Left colon (tissue), 2 donors: Measurements from ENCODE around the gene MMP24OS. TPM values are rescaled to one million over a fixed set of nuclear protein-coding genes. Genes with fewer than 3 reads are reported as not detected.
A peak's percentile ranks its signal among the peaks of the same experiment; 100 is the strongest.
"Not testable (repeated sequence)": the region's sequence is repeated elsewhere in the genome, so short reads cannot be mapped to it uniquely, and the experiment has no call there.

Source experiments
- ATAC-seq: fragments of 200-7000 bp; cut with Tn5 transposase; one replicate; pipeline ENCODE4 v1.9.1; 2020; ENCODE audit warnings: mild to moderate bottlenecking, moderate library complexity
- DNase-seq, 2 donors: peaks; one replicate each; pipeline ENCODE4 v3.0.0-alpha.2; 2020
- intact Hi-C, 2 donors: fragments of 100-400 bp; cut with DNase I in 1 of 2; cut with micrococcal nuclease in 1 of 2; formaldehyde crosslinking; loops; one replicate each; pipeline versions ENCODE4 v1.11.2 to v1.14.0; 2022; cut with DNase I, micrococcal nuclease
- total RNA-seq, 2 donors: library from RNA; stranded (reverse); fragmentation: NEBNext Ultra II Directional; extraction: Animal tissue kit (Norgen Biotek cat#: 25700); gene quantifications; one replicate each; pipeline ENCODE4 v1.2.1, GENCODE V29; 2021
- donor health status: DM: no; HTN: no; CAD: no.
- donor health status: DM: yes; HTN: yes; CAD: no.

MMP24OS gene
- total RNA-seq, 2 donors from 2014 or later: 109 to 140 TPM

DNA sequence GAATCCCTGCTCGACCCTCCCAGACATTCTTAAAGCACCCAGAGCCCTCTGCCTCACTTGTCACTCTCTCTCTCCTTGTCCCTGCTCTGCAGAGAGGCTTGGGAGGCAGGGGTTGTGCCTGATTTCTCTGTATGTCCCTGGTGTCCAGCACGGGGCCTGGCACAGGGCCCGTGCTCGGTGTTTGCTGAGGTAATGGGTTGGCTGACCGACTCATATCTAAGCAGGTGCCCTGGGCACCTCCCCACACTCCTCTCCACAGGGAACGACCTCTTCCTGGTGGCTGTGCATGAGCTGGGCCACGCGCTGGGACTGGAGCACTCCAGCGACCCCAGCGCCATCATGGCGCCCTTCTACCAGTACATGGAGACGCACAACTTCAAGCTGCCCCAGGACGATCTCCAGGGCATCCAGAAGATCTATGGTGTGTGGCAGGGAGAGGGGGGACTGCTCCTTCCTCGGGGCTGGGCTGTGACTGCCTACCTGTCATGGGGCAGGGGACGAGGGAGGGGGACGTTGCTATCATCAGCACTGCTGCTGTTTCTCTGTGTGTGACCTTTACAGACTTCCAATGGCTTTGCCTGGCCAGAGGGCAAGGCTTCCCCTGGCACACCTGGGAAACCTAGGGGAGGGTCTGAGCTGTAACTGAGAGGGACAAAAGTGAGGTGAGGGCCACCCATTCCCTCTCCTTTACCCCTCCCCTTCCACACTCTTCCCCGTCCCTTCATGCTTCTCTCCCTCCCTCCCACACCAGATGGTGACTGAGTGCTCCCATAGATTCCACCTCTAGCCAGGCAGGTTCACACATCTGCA is 14.2 kb downstream of the MMP24OS start:
- ATAC-seq: peak; percentile 78
- DNase-seq: no peak
- intact Hi-C loops: no loop called here

DNA sequence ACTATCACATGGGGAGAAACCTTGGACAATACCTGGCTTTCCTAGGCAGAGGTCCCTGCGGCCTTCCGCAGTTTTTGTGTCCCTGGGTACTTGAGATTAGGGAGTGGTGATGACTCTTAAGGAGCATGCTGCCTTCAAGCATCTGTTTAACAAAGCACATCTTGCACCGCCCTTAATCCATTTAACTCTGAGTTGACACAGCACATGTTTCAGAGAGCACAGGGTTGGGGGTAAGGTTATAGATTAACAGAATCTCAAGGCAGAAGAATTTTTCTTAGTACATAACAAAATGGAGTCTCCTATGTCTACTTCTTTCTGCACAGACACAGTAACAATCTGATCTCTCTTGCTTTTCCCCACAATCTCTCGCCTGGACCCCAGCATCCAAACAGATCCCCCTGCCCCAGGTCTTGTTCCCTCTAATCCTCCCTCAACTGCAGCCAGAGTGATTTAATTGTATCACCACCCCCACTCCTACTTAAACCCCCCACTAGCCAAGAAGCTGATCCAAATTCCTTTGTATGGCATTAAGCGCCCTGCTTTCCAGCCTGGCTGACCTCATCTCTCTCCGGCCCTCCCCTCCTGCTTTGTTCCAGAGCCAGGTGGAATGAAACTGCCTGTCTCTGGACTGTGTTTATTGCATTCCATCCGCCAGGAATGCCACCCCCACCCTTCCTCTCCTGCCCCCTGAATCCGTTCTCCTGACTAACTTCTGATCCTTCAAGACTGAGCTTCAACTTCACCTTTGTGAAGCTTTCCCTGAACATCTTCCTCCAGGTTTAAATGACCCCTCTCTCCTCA is 15.0 kb downstream of the MMP24OS start:
- intact Hi-C loops: not testable (repeated sequence)
- ATAC-seq: peak; percentile 86
- DNase-seq: peak; percentile 43 to 61

DNA sequence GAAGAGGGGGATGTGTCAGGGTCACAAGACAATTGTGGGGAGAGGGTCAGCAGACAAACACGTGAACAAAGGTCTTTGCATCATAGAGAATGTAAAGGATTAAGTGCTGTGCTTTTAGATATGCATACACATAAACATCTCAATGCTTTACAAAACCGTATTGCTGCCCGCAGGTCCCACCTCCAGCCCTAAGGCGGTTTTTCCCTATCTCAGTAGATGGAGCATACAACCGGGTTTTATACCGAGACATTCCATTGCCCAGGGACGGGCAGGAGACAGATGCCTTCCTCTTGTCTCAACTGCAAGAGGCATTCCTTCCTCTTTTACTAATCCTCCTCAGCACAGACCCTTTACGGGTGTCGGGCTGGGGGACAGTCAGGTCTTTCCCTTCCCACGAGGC is 15.6 kb downstream of the MMP24OS start:
- intact Hi-C loops: not testable (repeated sequence)

DNA sequence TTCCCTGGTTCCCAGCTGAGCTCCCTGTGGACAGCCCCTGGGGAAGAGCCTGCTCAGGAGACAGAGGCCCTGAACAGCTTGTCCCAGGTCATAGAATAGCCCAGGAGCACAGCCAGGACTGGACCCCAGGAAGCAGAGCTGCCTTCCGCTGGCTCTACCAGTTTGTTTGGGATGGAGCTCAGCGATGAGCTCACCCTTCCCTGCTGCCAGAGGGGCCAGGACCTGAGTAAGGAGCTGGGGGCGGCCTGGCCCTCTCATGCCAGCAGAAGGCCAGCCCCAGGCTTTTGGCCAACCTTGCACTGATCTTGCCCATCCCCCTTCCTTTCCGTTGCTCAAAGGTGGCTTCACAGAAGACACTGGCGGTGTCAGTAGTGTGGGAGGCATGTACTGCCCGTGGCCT is 17.5 kb downstream of the MMP24OS start:
- ATAC-seq: no peak
- DNase-seq: no peak
- intact Hi-C loops: no loop called here

More for the DNA sequence above, 15.6 kb downstream of the MMP24OS start:
- not testable (repeated sequence) for ATAC-seq, DNase-seq

DNA sequence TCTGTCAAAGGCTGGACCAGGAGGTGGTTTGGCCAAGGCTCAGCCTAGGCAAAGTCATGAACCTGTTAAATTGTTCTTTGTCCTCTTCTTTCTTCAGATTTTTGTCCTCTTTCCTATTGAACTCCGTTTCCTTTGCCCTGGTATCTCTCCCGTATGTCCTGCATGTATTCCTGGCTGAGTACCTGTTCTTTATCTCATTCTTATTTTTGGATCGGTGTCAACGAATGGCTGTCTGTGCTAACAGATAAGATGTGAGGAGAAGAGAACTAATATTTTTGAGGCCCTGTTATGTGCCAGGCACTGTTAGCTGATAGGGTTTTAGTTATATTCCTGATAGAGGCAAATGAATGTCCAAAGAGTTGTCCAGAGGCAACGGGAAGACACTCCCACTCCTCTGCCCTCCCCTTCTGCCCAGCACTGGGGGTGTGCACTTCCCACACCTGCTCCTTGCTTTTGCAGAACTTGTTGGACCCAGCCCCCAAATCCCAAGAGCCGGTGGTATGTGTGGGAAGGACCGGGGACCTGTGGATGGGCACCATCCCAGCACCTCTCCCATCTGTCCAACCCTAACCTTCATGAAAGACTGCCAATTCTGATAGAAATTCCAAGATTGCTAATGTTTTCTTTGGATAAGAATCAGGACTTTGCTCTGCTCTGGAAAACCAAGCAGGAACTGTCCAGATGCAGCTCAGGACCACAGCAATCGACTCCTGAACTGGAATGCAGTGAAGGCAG is 20.6 kb downstream of the MMP24OS start:
- intact Hi-C loops: no loop called here
- no peak for ATAC-seq
- no peak for DNase-seq

DNA sequence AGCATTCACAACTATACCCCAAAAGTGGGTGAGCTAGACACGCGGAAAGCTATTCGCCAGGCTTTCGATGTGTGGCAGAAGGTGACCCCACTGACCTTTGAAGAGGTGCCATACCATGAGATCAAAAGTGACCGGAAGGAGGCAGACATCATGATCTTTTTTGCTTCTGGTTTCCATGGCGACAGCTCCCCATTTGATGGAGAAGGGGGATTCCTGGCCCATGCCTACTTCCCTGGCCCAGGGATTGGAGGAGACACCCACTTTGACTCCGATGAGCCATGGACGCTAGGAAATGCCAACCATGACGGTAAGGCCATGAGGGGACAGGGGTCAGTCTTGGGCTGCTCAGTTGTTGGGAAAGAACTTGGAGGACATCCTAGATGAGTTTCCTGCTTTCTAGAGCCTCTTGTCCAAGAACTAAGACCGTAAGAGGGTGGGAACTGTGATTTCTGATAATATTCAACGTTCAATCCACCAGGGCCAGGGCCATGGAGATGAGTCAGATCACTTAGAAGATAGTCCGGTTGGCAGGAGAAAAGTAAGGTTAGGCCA is 23.4 kb downstream of the MMP24OS start:
- DNase-seq: no peak
- intact Hi-C loops: no loop called here
- ATAC-seq: no peak

DNA sequence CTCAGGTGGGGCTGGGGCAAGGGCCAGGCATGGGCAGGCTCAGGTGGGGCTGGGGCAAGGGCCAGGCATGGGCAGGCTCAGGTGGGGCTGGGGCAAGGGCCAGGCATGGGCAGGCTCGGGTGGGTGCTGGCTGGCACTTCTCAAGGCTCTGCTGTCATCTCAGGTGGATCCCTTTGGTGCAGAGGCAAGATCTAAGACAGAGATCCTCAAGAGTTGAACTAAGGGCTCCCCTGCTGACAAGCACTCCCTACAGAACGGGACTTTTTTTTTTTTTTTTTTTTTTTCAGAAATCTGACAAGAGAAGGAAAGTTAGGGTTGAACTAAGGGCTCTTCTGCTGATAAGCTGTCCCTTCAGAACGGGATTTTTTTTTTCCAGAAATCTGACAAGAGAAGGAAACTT is 24.9 kb downstream of the MMP24OS start:
- intact Hi-C loops: no loop called here
- ATAC-seq: peak; percentile 74
- DNase-seq: no peak

DNA sequence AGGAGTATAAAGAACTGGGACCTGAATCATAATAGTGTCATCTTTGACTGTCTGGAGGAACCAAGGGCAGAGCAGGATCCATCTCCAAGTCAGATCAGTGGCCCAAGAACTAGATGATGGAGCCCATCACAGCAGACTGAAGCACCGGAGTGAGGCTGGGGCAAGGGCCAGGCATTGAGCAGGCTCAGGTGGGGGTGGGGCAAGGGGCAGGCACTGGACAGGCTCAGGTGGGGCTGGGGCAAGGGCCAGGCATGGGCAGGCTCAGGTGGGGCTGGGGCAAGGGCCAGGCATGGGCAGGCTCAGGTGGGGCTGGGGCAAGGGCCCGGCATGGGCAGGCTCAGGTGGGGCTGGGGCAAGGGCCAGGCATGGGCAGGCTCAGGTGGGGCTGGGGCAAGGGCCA is 25.3 kb downstream of the MMP24OS start:
- ATAC-seq: peak; percentile 52
- not testable (repeated sequence) for DNase-seq

DNA sequence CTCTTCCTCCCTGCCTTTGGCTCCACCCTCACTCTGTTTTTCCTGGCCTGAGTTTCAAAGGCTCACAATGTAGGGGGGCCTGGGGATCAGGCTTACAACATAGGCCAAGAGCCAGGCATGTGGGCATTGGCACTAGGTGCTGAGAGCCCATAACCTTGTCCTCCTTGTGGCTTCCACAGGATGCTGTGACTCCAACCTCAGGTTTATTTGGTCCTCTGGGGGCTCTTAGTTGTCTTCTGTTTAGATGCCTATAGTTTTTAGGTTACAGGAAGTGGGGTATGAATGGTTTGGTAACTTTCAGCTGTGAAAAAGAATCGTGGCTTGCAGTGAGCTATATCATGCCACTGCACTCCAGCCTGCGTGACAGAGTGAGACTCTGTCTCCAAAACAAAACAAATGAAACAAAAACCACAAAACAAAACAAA is 25.9 kb downstream of the MMP24OS start:
- no peak for DNase-seq
- intact Hi-C loops: no loop called here
- peak; percentile 27 for ATAC-seq

More for the DNA sequence above, 25.3 kb downstream of the MMP24OS start:
- intact Hi-C loops: not testable (repeated sequence)

DNA sequence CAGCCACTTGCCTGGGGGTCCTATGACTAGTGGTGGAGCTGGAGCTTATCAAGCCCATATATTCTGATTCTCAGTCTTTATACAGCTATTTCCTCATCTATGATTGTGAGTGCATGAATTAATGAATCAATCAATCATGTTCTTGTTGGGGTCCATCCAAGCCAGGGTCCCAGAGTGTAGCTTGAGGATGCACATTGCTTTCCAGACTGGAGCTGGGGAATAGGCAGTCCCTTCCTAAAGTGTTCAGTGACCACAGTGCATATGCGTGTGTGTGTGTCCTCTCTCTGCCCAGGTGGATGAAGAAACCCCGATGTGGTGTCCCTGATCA is 26.3 kb downstream of the MMP24OS start:
- no peak for ATAC-seq
- intact Hi-C loops: no loop called here
- DNase-seq: no peak

DNA sequence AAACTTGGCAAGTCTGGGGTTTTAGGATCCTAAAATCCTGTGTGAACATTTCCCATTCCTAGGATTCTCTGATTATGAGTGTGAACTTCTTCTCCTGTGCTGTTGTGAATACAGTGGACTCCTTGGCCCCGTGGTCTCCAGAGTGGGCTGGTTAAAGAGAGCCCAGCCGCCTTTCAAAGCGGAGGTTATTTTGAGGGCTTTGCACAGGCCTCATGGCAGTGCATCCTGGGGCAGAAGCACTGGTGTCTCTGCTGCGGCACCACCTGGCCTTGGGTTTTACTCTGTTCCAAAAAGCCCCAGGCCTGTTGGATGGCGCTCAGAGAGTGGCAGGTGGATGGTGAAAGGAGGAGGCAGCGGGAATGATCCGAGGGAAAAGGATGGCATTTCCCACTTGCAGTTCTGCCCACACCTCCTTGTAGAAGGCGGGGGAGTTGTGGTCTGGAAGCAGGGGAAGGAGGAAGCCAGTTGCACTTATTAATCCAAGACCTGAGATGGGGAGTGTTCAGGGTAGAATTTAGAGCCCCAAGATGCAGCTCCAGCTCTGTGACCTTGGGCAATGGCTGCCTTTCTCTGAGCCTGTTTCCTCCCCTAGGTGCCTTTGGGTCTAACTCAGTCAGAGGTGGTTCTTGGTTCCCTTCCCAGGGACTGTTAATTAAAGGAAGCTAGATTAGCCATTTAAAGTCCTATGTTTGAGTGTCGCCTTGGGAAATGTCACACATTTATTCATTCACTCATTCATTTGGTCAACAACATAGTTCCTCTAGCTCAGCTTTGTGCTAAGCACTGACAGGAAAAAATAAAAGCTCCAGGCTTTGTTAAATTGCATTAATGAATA is 29.1 kb downstream of the MMP24OS start:
- intact Hi-C loops: no loop called here
- DNase-seq: no peak
- no peak for ATAC-seq

DNA sequence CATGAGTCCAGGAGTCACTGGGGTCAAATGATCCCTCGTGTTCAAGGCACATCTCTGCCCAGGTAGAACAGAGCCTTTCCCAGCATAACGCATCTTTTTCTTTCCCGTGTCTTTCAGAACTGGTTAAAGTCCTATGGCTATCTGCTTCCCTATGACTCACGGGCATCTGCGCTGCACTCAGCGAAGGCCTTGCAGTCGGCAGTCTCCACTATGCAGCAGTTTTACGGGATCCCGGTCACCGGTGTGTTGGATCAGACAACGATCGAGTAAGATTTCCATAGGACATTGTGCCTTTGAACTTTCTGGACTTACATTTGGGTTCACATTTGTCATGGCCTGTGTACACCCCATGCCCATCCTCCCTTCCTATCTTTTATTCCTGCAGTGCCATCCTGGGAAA is 31.2 kb downstream of the MMP24OS start:
- ATAC-seq (no peak), DNase-seq (no peak)
- intact Hi-C loops: no loop called here

DNA sequence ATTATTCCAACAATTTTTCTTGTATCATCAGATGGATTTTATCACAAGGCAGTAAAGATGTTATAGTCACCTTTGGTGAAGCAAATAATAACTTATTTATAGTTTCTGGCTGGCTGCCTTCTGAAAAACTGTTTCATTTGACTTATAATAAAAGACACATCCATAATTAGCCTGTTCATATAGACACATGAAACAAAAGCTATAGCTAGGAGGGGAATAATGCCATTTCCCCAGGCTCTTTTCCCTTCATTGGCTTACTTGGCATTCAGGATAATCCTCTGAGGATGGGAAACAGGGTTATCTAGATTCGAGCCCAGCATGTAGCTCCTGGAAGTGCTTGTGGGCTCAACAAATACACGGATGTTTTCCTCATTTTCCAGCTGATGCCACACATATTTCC is 33.9 kb downstream of the MMP24OS start:
- ATAC-seq: no peak
- DNase-seq: no peak
- intact Hi-C loops: no loop called here

DNA sequence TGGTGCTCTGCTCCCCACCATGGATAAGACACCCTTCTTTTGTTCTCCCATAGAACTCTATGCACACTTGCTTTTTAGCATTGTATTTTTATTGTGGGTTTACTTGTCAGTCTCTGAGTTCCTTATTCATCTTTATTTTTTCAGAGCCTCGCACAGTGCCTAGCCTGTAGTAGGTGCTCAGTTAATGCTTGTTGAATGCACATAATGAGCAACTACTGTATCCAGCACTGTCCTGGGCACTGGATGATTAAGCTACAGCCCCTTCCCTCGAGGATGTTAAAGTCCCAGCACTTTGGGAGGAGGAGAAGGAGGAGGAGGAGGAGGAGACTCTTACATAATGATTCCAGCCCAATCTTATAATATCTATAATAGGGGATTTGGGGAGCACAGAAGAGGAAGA is 34.6 kb downstream of the MMP24OS start:
- DNase-seq (no peak), ATAC-seq (no peak)
- intact Hi-C loops: no loop called here

DNA sequence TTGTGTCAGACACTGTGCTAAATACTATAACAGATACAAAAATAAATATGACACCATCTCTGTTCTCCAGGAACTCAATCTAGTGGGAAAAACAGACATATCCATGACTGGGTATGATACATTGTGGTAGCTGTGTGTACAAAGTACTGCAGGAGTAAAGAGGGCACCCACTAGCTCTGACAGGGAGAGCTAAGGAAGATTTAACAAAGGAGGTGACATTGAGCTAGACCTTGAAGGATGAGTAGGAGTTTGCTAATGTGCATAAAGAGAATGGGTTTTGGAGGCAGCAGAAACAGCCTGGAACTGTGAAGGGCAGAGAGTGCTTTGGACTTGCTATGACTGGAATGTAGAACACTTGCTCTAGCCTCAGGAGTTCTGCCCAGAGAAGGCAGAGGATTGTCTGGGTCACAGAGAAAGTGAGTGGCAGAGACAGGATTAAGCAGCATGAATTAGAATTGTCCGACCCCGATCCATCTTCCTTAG is 37.1 kb downstream of the MMP24OS start:
- no peak for ATAC-seq

DNA sequence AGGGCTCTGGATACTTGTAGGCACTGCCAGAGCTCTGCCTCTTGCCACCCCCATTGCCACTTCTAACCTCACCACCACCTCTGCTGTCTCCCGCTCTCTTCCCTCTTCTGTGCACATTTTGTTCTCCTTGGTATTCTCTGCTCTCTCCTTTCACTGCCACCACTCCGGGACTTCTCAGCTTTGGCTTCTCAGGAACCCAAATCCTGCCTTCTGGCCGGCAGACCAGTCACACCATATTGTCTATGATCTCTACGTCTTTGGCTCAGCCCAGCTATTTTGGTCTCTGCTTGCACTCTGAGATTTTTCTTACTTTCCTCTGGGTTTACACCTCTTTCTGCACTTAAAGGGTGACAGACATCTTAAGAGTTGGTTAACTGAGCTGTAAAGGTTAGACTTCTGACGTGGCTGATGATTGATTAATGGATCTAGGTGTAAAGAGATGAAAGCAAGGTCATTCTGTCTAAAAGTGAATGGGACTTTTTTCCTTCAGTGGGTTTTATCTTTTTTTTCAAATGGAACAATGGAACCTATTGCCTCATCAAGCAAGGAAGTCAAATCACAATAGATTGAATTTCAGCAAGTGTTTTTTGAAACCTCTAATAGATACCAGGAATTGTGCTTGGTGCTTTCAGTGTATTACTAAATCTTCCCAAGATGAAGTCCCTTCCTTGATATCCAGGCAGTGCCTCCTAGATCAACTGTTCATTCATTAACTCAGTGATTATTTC is 37.7 kb downstream of the MMP24OS start:
- intact Hi-C loops: no loop called here
- DNase-seq: no peak
- no peak for ATAC-seq

More for the DNA sequence above, 37.1 kb downstream of the MMP24OS start:
- intact Hi-C loops: no loop called here
- DNase-seq: no peak

DNA sequence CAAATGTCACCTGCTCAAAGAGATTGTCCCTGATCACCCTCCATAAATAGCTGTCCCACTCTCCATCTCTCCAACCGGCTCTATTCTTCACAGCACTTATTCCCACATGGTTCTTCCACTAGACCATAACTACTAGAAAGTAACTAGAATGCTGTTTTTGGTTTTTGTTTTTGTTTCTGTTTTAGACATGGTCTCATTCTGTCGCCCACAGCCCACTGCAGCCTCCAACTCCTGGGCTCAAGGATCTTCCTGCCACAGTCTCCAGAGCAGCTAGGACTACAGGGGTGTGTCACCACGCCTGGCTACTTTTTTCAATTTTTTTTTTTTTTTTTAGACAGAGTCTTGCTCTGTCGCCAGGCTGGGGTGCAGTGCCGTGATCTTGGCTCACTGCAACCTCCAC is 39.2 kb downstream of the MMP24OS start:
- ATAC-seq (no peak), DNase-seq (no peak)
- intact Hi-C loops: no loop called here

DNA sequence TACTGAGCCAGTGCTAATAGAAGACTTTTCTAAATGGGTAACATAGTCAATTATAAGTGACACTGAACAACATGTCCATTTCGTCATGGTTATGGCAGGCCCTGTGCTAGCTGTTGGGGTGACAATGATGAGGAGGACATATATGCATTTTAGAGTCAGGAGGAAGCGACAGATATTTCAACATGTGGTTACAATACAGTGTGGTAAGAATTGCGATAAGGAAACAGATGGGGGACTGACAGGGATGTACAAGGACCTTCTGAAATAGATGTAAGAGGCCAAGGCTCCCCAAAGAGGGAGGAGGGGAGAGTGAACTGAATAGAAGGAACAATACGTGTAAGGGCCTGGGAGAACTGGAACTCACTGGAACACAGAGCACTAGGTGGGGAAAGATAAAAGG is 39.8 kb downstream of the MMP24OS start:
- intact Hi-C loops: no loop called here
- ATAC-seq (no peak), DNase-seq (no peak)
